Measurements from ENCODE around the gene ICE2. TPM values are rescaled to one million over a fixed set of nuclear protein-coding genes. Genes with fewer than 3 reads are reported as not detected.

Gene ICE2
- polyA plus RNA-seq, 1 of the 3 experiments (the other 2 are of a cell fraction): 19.0 TPM

GRCh38 chr15:60448668-60449360, 30.1 kb downstream of the ICE2 start:
- 0 out of 4 replicates have a peak, but pooled peaks cover 0 to 1% of the 10 kb centered on the region in 2 experiments for H3K4me1 ChIP-seq (ENCODE audit: control insufficient read depth in 1 of 2, insufficient read depth in 2 of 2, low read depth in 1 of 2, low read length in 1 of 2)
- TF ChIP-seq, protein P1, sequence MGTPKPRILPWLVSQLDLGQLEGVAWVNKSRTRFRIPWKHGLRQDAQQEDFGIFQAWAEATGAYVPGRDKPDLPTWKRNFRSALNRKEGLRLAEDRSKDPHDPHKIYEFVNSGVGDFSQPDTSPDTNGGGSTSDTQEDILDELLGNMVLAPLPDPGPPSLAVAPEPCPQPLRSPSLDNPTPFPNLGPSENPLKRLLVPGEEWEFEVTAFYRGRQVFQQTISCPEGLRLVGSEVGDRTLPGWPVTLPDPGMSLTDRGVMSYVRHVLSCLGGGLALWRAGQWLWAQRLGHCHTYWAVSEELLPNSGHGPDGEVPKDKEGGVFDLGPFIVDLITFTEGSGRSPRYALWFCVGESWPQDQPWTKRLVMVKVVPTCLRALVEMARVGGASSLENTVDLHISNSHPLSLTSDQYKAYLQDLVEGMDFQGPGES (IDR thresholded peaks at IDR 0.05; ENCODE audit: low read depth, low read length): no peak
- TF ChIP-seq TAF1 (IDR thresholded peaks at IDR 0.05; ENCODE audit: borderline replicate concordance, low read depth, low read length): no peak
- TF ChIP-seq PBX3 (IDR thresholded peaks at IDR 0.05): no peak
- TF ChIP-seq FOXM1 (IDR thresholded peaks at IDR 0.05; ENCODE audit: low read depth): no peak
- H3K9ac ChIP-seq: no peak overlapping the region
- H2AFZ ChIP-seq (ENCODE audit: low read depth): no peak overlapping the region
- H3K79me2 ChIP-seq (ENCODE audit: insufficient read depth): peaks cover 9% of the 10 kb centered on the region
- peaks cover 55 to 72% of the 10 kb centered on the region in 2 experiments for H3K36me3 ChIP-seq (replicated peaks in 1 of 2; ENCODE audit: control insufficient read depth in 1 of 2, insufficient read depth in 2 of 2, low read length in 1 of 2)
- H3K9me3 ChIP-seq: no peaks in the 10 kb centered on the region
- POLR2A ChIA-PET: no interaction called here
- peaks cover 18% of the 10 kb centered on the region for H3F3A ChIP-seq (replicated peaks; ENCODE audit: insufficient read depth)
- no peak overlapping the region for H3K27ac ChIP-seq (ENCODE audit: low read depth in 2 of 2, low read length in 1 of 2)
- no peak overlapping the region for H3K4me3 ChIP-seq (ENCODE audit: low read depth in 2 of 2, low read length in 1 of 2)
- H3K27me3 ChIP-seq (ENCODE audit: insufficient read depth): no peaks in the 10 kb centered on the region
- H4K20me1 ChIP-seq (ENCODE audit: insufficient read depth): no peaks in the 10 kb centered on the region
- CTCF ChIA-PET: interaction anchor here (1.4 to 2.9 kb wide), 4 partner anchors 9 to 90 kb away, joined by 5 to 10 read pairs (median 6); no protein-coding TSS in a partner anchor
- 68% methylated on average over 5 of the region's 5 CpGs for WGBS (ENCODE audit: low lambda C conversion rate)
- no peak overlapping the region for H3K4me2 ChIP-seq
- no peak for DNase-seq
- no peaks in the 10 kb centered on the region for H3K9me2 ChIP-seq

GRCh38 chr15:60444289-60444912, 34.5 kb downstream of the ICE2 start:
- no peaks in the 10 kb centered on the region for H3K27me3 ChIP-seq (ENCODE audit: insufficient read depth)
- peaks cover 24 to 31% of the 10 kb centered on the region in 2 experiments for H3K36me3 ChIP-seq (replicated peaks in 1 of 2; ENCODE audit: control insufficient read depth in 1 of 2, insufficient read depth in 2 of 2, low read length in 1 of 2)
- DNase-seq: peak; percentile 10
- H3K4me1 ChIP-seq (ENCODE audit: control insufficient read depth in 1 of 2, insufficient read depth in 2 of 2, low read depth in 1 of 2, low read length in 1 of 2): peaks cover 5 to 6% of the 10 kb centered on the region in 2 experiments; a peak in 3 of 4 replicates
- ChIA-PET POLR2A (no interaction called here), CTCF (interaction anchor here (0.7 to 4.7 kb wide), 14 partner anchors 8 to 119 kb away, joined by 3 to 46 read pairs (median 3); no protein-coding TSS in a partner anchor)
- H4K20me1 ChIP-seq (ENCODE audit: insufficient read depth): no peaks in the 10 kb centered on the region
- 87% methylated on average over 6 of the region's 6 CpGs for WGBS (ENCODE audit: low lambda C conversion rate)
- H2AFZ ChIP-seq (ENCODE audit: low read depth): no peak overlapping the region
- peak overlapping the region in 1 of 2 experiments; percentile 19; a peak in 1 of 4 replicates for H3K27ac ChIP-seq (ENCODE audit: low read depth in 2 of 2, low read length in 1 of 2)
- no peaks in the 10 kb centered on the region for H3K9me3 ChIP-seq
- no peak overlapping the region for H3K9ac ChIP-seq
- no peaks in the 10 kb centered on the region for H3K9me2 ChIP-seq
- peaks cover 31% of the 10 kb centered on the region for H3F3A ChIP-seq (replicated peaks; ENCODE audit: insufficient read depth)
- H3K79me2 ChIP-seq (ENCODE audit: insufficient read depth): peaks cover 28% of the 10 kb centered on the region
- H3K4me2 ChIP-seq: no peak overlapping the region
- TF ChIP-seq, protein P2, sequence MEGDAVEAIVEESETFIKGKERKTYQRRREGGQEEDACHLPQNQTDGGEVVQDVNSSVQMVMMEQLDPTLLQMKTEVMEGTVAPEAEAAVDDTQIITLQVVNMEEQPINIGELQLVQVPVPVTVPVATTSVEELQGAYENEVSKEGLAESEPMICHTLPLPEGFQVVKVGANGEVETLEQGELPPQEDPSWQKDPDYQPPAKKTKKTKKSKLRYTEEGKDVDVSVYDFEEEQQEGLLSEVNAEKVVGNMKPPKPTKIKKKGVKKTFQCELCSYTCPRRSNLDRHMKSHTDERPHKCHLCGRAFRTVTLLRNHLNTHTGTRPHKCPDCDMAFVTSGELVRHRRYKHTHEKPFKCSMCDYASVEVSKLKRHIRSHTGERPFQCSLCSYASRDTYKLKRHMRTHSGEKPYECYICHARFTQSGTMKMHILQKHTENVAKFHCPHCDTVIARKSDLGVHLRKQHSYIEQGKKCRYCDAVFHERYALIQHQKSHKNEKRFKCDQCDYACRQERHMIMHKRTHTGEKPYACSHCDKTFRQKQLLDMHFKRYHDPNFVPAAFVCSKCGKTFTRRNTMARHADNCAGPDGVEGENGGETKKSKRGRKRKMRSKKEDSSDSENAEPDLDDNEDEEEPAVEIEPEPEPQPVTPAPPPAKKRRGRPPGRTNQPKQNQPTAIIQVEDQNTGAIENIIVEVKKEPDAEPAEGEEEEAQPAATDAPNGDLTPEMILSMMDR (IDR thresholded peaks at IDR 0.05): peak; percentile 82
- TF ChIP-seq RXRA (IDR thresholded peaks at IDR 0.05; ENCODE audit: borderline replicate concordance, low read depth) (no peak), EP300 (IDR thresholded peaks at IDR 0.05; ENCODE audit: borderline replicate concordance in 1 of 2, low read depth in 1 of 2, low read length in 1 of 2) (no peak), RAD21 (IDR thresholded peaks at IDR 0.05; ENCODE audit: low read length) (peak; percentile 68), SIN3A (IDR thresholded peaks at IDR 0.05; ENCODE audit: borderline replicate concordance, low read depth, low read length) (no peak), SMC3 (IDR thresholded peaks at IDR 0.05; ENCODE audit: low read depth, low read length) (peak; percentile 44), TEAD4 (IDR thresholded peaks at IDR 0.05; ENCODE audit: borderline replicate concordance, insufficient read depth) (no peak), EZH2phosphoT487 (IDR thresholded peaks at IDR 0.05; ENCODE audit: borderline replicate concordance, low read depth) (no peak), NFIC (IDR thresholded peaks at IDR 0.05; ENCODE audit: borderline replicate concordance) (no peak), ELF1 (IDR thresholded peaks at IDR 0.05) (no peak), YY1 (IDR thresholded peaks at IDR 0.05; ENCODE audit: low read depth) (no peak)
- H3K4me3 ChIP-seq (ENCODE audit: low read depth in 2 of 2, low read length in 1 of 2): no peak overlapping the region
